Measurements from ENCODE around the gene DLEU7. TPM values are rescaled to one million over a fixed set of nuclear protein-coding genes. Genes with fewer than 3 reads are reported as not detected.

Gene DLEU7
- total RNA-seq, 1 donor from 2014 or later, result not detected

DNA sequence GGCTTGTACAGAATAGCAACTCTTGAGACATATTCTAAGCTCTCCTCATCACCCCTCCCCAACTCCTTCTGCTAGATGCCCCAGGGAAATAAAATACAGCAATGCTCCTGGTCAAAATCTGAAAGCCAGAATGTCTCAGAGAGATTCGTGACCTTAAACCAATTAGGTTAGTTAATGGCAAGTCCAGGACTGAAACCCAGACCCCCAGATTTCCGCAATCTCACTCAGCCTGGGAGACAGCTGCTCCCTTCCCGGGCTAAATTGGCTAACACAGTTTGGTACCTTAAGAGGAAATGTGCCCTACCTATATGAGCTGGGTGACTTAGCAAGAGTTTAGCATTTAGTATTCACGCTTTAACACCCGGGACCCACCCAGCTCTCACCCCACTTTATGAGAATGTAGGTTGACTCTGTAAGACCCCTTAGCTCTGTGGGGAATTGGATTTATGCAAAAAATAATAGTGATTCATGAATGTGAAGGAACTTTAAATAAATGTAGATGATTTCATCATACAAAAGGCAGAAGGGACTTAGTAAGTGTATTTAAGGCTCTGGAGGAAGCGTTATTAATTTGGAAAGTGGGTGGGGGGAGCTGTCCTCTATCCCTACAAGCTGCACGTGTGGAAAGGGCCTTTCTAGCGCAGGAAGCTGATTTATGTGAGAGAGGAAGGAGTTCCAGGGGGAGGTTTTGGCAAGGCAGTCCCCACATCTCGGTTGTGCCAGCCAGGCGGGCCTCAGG is 1.1 kb downstream of the DLEU7 start:
- ATAC-seq, result no peak

DNA sequence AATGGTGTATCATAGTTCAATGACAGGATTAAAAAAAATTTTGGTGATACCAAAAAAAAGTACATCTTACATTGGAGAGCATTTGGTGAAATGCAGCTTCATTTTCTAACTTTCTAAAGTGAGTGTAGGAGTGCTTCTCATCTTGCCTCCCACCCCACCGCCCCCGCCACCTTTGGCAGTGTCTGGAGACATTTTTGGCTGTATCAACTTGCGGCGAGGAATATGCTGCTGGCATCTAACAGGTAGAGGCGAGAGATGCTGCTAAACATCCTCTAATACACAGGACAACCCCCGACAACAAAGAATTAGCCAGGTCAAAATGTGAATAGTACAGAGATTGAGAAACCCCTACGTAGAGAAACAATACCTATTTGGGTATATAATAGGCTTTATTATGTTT is 1.7 kb downstream of the DLEU7 start:
- ATAC-seq, result no peak

DNA sequence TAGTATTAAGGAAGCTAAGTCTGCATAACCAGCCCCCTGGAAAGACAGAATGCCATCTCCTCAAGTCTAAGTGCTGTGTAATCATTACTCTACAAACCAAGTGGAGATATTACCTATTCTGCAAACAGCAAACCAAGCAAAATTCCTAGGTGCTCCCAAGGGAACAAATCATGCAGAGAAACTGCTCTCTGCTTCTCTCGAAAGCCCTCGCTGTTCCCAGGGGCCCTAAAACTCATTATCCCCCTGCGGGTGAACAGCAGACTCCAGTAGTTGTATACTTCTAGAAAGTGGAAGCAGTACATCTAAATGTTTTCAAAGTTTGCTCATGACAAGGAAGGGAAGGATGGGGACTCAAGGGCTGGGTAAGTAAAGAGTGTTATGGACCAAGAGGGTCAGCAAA is 3.2 kb downstream of the DLEU7 start:
- no peak for ATAC-seq

DNA sequence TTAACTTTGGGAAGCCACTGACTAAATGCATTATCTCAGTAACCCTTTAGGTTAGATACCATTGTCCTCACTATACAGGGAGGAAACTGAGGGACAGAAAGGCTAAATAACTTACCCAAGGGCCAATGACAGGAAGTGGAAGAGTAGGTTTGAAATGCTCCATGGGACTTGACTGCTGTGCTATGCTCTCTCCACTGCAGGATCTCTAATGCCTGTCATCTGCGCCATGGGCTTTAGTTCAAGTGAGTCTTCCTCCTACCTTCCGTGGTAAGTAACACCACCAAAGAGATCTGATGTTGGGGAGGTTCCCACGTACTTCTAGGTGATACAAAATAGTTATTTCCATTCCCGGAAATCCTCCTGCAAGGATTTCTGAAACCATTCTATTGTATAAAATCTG is 3.7 kb downstream of the DLEU7 start:
- ATAC-seq, result no peak

DNA sequence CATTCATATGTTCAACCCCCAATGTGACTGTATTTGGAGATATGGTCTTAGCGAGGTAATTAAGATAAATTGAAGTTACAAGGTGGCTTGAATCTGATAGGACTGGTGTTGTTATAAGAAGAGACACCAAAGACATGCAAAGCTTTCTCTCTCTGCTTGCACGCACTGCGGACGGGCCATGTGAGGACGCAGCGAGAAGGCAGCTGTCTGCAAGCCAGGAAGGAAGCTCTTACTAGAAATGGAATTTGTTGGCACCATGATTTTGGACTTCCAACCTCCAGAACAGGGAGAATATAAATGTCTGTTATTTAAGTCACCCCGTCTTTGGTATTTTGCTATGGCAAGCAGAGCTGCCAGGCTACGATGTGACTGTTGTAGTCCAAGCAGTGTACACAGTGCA is 4.8 kb downstream of the DLEU7 start:
- ATAC-seq, result no peak

DNA sequence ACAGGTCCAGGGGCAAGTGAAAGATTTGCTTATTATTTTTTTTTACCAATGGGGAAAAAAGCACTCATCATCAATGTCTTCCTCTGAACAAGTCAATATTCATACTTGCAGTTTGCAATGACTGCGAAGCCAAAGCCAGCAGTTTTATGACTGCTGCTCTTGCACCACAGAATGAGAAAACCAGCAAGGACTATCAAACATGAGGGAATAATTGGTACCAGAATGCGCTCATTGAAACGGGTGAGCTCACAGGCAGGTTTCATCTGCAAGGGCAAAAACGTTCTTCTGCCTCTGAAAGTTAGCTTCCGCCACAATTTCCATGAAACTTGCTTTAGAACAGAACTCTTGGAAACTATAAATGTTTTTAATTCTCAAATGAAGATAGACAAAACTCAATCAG is 5.5 kb downstream of the DLEU7 start:
- ATAC-seq, result no peak

DNA sequence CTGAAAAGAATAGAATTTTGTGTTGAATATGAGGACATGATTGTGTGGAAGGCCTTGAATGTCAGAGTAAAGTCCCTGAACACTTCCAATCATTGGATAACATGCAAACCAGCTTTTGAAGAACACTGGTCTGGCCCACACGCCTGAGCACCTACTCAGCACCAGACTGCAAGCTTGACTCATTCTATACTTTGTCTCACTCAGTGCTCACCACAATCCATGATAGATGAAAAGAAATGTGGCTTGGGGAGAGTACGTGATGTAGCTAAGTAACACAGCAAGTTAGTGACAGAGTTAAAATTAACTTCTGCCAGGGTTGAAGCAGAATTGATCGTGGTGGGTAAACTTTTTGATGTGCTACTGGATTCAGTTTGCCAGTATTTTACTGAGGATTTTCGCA is 12.0 kb downstream of the DLEU7 start:
- no peak for ATAC-seq

DNA sequence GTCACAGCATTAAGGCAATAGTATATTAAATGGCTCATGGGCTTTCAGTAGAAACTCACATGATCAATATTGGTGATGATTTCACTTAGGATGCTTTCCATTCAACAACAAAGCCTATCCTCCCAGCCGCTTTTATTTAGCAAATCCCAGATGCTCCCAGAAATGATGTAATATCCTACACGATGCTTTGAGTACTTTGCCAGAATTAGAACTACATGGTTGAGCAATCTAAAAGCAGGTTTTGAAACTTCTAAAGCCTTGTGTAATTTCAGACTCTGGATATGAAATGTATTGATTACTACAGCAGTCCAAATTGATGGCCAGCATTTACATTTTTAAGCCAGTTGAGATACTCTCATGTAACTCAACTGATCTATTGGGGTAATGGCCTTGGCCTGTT is 13.6 kb downstream of the DLEU7 start:
- ATAC-seq, result no peak

DNA sequence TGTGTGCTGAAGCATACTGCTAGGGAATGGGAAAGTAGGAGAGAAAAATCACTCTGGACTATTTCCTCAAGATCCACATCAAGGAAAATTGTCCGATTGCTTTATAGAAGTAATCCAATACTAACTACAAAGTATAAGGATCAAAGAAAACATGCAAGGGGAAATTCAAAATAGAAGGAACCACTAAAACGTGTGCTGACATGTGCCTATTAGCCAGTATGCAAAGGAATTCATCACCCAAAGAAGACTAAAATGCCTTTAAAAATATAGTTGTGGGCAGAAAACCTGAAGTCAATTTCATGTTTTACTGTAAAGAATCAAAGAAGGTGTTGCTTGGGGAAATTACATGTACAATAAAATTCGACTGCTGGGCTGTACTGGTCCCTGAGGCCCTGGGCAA is 14.3 kb downstream of the DLEU7 start:
- ATAC-seq, result no peak

DNA sequence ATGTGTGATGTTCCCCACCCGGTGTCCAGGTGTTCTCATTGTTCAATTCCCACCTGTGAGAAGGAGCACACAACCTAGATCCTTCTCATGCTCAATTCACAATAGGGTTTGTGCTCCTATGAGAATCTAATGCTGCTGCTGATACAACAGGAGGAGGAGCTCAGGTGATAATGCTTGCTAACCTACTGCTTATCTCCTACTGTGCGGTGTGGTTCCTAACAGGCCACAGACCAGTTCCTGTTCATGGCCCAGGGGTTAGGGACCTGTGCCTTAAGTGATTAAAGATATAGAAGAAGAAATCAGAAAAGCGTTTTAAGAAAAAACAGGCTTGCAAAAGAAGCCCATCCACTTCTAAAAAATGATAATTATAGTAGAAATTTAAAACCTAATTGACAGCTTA is 17.5 kb downstream of the DLEU7 start:
- no peak for ATAC-seq

DNA sequence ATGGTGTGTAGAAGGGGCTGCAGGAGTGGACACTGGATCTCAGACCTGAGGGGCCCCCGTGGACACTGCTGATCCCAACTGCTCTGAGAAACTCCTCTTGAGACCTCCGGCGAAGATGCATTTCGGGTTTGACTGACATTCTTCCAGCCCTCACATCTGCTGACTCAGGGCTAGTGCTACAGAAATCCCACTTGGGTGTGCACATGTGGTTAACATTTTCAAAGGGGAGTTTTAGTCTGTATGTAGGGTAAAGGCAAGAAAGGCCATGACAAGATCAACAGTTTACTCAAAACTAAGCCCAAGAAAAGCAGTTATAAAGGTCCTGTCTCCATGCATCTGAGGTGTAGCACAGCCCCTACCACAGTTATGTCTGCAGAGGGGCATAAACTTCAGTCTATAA is 31.2 kb downstream of the DLEU7 start:
- no peak for ATAC-seq

DNA sequence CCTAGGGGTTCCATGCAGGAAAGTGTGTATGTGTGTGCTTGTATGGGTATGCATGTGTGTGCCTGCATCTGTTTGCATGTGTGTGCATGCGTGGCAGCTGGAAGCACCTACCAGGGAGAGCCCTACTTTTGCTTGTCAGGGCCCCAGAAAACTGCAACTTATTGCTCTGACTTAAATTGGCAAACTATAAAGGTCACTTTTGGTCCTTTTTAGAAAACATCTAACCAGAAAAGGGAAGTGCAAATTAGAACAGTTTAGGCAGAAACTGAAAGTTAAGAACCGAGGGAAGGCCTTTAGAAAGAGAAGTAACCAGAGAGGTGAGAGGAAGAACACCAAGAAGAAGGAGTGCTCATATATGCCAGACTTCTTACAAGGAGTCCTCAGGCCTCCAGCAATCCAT is 32.5 kb downstream of the DLEU7 start:
- ATAC-seq, result no peak

DNA sequence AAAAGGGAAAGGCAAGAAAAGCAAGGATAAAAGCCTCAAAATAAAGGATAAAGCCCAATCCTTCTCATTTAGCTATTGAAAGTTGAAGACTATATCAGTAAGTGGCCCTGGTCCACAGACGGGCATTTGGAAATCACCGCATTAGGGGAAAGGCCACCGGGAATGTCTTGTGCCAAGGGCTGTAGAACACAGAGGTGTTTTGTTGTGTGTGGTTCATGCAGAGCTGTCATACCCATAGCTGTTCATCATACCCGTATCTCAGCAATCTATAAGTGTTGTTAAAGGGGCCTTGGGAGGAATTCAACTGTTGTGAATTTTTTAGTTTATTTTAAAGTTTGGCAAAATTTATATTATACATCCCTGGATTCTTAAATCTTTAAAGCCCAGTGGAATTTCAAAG is 33.0 kb downstream of the DLEU7 start:
- ATAC-seq, result no peak

DNA sequence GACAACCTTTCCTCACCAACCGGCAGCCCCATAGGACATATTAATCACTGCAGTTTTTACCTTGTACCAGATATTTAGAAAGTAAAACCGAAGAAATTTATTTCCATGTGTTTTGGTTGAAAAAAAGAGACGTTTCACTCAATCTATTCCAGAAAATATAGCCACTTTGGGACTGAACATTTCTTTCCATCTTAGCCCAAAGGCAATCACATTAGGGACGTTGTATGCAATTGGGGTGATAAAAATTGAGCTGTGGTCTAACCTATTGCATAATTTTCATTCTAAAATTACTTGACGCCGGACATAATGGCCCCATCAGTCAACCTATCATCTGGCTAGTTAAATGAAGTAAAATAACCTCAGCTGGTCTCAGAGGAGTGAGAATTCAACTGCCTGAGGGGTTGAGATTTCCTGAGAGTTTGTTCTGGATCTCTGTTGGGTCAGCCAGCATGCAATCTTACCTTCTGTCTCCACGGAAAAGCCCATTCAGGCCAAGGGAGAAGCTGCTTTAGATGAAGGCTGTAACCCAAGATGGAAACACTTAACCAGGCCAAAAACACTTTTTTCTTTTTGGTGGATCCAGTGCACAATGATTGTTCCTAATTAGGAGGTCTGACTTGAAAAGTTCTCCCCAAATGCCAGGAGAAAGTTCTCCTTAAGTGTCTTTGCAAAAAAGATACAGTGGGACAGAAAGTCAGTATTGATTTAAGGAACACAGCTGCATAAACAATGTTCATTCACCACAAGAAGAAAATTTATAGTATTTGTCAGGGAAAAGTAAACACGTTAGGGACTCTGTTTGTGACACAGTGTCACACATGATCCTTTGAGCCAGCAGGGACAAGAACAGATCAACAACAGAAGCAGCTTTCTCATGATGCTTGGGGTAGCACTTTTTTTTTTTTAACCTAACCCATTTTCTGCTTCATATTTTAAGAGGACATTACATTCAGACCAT is 34.1 kb downstream of the DLEU7 start:
- no peak for ATAC-seq

DNA sequence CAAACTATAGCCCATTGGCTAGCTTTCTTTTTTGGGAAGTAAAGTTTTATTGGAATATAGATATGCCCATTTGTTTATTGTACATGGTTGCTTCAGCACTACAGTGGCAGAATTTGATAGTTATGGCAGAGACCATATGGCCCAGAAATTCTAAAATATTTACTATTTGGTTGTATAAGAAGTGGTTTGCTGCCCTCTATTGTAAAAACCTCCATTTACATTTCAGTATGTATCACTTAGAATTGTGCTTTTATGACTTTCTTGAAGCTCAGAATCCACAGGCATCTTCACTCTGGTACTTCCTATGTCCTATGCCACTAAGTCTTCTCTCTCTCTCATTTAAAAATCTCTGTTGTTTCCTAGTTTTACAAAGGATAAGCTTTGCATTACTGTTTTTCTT is 37.7 kb downstream of the DLEU7 start:
- no peak for ATAC-seq

DNA sequence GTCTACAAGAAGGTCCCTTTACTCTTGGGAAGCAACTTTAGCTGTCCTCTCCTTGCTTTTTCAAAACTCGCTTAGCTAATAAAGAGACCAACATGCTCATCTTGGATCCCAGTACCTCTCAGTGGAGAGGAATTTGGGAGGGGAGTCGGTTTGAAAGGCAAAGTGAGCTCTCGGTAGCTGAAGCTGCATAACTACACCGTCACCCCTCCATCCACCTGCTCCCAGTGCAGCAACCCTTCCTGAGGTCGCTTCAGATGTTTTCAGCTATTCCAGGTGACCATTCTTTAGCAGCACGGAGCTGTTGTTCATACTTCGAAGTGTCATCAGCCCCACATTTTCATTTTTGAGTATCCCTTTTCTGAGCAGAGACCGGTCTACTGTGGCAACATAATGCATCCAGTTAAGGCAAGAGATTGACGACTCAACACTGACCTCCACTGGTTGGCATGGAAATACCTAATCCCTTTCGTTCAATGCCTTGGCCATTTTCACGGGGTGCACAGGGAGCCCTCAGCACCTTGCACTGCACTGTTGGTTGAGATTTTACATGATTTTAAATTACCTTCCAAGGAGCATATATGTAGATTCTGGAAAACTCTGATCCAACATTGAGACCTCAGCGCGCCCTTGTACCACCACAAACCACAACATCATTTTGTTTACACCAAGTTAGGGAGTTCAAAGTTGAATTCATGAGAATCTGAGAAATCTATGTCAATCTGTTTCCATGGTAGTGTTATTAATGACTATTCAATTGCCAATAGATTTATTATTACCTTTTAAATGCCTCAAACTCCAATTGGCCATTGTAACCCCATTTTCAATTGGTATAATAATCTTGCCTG is 42.2 kb downstream of the DLEU7 start:
- peak; percentile 90 for ATAC-seq

DNA sequence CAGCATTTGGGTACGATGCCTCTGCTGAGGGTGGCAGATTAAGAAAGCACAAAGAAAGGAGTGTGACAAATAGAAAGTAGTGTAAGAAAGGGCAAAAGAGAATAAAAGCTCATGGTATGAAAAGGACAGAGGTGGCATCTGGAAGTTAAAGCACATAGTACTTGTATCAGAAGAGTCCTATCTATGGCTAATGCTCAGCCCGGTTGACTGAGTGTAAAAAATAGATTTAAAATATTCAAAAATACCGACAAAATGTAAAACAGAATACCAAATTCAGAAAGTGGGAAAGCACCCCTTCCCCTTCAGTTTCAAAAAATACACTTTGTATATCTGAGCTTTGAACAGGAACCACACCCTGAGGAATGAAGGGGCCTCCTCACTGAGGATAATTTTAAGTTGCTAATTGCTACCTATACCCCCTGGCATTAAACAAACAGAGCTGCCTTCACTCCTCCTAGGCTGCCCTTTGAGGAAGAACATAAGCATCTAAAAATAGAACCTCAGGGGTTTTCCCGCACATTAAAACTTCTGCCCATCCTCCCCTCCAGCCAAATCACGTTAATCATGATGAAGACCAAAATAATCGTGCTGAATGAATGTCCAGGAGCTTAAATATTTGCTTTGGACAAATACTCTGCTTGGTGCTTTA is 43.3 kb downstream of the DLEU7 start:
- no peak for ATAC-seq

DNA sequence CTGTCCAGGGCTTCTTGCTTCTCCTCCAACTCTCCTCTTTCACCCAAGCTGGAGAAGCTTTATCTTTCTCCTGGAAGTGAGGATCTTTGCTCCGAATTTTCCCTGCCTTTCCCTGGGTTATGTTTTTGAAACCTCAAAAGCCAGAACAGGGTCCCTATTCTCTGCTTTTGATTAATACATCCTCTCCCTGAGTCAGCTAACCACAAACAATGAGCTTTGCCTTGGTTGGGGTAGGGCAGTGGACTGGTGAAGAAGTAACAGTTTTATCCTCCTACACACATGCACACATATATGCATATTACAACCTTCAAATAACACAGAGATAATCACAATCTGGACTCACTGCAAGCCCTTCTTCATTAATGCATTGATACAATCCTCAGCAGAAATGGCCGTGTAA is 44.6 kb downstream of the DLEU7 start:
- no peak for ATAC-seq

DNA sequence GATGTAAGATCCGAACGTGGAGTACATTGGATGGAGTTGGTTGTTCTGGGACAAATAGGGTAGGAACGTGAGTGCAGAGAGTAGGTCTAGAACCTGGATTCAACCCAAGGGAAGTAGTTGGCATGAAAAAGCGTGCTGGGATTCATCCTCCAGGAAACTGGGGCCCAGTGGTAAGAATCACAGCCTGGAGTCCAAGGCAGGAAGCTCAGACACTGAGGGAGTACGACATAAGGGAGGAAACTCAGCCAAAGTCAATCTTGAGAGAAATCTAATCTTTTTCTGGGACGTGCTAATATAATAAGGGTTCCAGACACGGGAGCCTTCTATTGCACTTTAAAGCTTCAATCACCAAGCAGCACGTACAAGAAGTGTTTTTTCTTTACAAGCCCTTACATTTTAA is 46.4 kb downstream of the DLEU7 start:
- no peak for ATAC-seq

DNA sequence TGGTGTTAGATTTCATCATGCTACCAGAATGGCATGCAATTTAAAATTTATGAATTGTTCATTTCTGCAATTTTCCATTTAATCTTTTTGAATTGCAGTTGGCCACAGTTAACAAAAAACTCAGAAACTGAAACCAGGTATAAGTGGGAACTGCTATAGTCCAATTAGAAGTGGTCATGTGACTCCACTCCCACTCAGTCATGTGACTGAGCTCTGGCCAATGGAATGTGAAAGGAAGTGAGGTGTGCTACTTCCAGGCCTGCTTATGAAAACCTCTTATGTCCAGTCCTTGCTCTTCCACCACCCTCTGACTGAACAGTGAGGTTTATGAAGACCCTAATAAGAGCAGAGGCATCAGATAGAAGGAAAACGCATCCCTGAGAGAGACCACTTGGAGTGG is 47.0 kb downstream of the DLEU7 start:
- no peak for ATAC-seq

DNA sequence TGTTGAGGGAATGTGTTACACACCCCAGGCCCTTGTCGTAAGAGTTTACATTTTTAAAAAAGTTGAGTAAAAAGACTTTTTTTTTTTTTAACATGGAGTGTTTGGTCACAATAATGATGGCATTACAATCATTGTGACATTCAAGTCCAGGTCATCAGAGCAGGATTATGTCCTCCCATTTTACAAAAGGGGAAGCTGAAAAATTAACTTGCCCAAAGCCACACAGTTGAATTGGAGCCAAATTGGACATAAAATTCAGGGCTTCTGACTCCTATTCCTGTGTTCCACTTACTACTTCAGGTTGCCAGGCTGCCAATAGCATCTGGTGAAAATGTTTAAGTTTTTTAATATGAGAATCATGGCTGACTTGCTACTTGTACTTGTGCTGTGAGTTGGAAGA is 49.3 kb downstream of the DLEU7 start:
- ATAC-seq, result no peak

DNA sequence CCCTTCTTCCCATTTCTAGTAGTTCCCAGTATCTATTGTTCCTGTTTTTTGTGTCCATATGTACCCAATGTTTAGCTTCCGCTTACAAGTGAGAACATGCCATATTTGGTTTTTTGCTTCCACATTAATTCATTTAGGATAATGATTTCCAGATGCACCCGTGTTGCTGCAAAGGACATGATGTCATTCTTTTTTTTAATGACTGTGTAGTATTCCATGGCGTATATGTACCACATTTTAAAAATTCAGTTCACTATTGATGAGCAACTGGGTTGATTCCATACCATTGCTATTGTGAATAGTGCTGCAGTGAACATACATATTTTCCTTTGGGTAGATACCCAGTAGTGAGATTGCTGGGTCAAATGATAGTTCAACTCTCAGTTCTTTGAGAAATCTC is 50.5 kb downstream of the DLEU7 start:
- no peak for ATAC-seq

Data from esophagus mucosa (tissue), 1 donor.